Rectal smooth muscle tissue (tissue), 1 donor: Measurements from ENCODE around the gene CDC37.
"Not testable (repeated sequence)": the region's sequence is repeated elsewhere in the genome, so short reads cannot be mapped to it uniquely, and the experiment has no call there.

Experiments
- H3K27ac ChIP-seq: one replicate; pipeline ENCODE4 v1.7.0; 2013; ENCODE audit warnings: low read depth, low read length, inconsistent platforms
- H3K27me3 ChIP-seq: one replicate; pipeline ENCODE4 v1.7.0; 2013; ENCODE audit warnings: low read length; ENCODE audit not compliant: control insufficient read depth, insufficient read depth
- H3K36me3 ChIP-seq: one replicate; pipeline ENCODE4 v1.7.0; 2013; ENCODE audit warnings: low read length; ENCODE audit not compliant: control insufficient read depth, insufficient read depth
- H3K4me1 ChIP-seq: one replicate; pipeline ENCODE4 v1.7.0; 2013; ENCODE audit warnings: low read length; ENCODE audit not compliant: control insufficient read depth, insufficient read depth
- H3K4me3 ChIP-seq: one replicate; pipeline ENCODE4 v1.7.0; 2013; ENCODE audit warnings: low read length
- H3K9ac ChIP-seq: one replicate; pipeline ENCODE4 v1.7.0; 2013; ENCODE audit warnings: low read length

The CDC37 gene

DNA sequence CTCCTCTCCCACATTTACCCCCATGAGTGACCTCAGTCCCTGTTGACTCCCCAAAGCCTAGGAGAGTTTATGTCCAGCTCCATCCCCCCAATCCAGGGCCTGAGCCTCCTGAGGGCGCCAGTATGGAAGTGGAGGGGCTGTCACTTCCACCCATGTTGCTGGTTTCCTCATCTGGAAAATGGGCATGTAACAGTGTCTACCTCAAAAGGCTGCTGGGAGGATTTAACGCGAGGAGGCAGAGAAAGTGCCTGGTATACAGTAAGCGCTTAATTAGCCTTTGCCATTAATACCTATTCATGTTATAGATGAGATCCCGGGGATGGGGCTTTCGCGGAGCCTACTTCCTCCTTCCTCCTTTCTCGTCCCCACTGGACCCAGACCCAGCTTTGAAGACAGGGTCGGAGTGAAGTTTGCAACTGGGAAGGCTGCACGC lies 23.4 kb downstream of the CDC37 start:
- Histone ChIP-seq H3K4me1 (peaks cover 4% of the 10 kb centered on the region), H3K9ac (peak overlapping the region; percentile 94), H3K36me3 (peaks cover 3% of the 10 kb centered on the region), H3K4me3 (peak overlapping the region; percentile 100), H3K27me3 (no peaks in the 10 kb centered on the region), H3K27ac (peak overlapping the region; percentile 80)

DNA sequence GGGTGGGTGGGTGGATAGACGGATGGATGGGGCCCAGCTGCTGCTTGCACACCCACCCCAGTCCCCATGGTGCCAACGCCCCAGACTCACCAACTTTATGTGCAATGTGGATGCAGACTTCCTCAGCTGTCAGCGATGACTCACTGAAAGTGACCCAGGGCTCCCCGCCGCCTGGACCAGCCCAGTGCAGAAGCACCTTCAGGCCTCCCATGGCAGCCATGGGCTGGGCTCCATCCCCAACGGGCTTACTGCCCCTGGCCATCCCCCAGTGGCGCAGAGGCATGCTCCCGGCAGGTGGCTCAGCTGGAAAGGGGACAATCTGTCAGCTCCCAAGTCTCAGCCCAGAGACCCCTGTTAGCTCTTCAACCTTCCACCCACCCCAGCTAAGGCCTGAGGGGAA lies 25.2 kb downstream of the CDC37 start:
- no peak overlapping the region for H3K9ac ChIP-seq
- no peak overlapping the region for H3K27ac ChIP-seq
- no peaks in the 10 kb centered on the region for H3K27me3 ChIP-seq
- peaks cover 4% of the 10 kb centered on the region for H3K4me1 ChIP-seq
- H3K36me3 ChIP-seq: peaks cover 3% of the 10 kb centered on the region
- no peak overlapping the region for H3K4me3 ChIP-seq

DNA sequence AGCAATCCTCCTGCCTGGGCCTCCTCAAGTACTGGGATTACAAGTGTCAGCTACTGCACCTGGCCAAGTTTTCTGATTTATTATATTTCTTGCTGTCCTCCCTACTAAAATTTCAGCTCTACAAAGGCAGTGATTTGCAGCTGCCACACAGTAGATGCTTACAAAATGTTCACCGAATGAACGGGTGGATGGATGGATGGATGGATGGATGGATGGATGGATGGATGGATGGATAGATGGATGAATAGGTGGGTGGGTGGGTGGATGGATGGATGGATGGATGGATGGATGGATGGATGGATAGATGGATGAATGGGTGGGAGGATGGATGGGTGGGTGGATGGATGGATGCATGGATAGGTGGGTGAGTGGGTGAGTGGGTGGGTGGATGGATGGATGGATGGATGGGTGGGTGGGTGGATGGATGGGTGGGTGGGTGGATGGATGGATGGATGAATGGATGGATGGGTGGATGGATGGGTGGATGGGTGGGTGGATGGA lies 26.2 kb downstream of the CDC37 start:
- H3K27me3 ChIP-seq, H3K36me3 ChIP-seq, H3K4me3 ChIP-seq, H3K27ac ChIP-seq, H3K9ac ChIP-seq, H3K4me1 ChIP-seq: not testable (repeated sequence)

DNA sequence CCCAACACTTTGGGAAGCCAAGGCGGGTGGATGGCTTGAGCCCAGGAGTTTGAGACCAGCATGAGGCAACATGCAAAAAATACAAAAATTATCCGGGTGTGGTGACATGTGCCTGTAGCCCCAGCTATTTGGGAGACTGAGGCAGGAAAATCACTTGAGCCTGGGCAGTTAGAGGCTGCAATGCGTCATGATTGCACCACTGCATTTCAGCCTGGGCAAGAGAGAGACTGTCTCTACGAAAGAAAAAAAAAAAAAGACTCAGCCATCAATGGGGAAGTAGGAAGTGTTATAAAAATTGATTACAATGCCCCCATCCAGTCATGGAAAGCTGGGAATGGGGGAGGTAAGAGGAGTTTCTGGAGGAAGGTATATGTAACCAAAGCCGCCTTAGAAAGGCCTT lies 28.4 kb downstream of the CDC37 start:
- Histone ChIP-seq H3K36me3 (peaks cover 6% of the 10 kb centered on the region), H3K27ac (no peak overlapping the region), H3K4me1 (peaks cover 4% of the 10 kb centered on the region), H3K4me3 (no peak overlapping the region), H3K27me3 (no peaks in the 10 kb centered on the region), H3K9ac (no peak overlapping the region)

DNA sequence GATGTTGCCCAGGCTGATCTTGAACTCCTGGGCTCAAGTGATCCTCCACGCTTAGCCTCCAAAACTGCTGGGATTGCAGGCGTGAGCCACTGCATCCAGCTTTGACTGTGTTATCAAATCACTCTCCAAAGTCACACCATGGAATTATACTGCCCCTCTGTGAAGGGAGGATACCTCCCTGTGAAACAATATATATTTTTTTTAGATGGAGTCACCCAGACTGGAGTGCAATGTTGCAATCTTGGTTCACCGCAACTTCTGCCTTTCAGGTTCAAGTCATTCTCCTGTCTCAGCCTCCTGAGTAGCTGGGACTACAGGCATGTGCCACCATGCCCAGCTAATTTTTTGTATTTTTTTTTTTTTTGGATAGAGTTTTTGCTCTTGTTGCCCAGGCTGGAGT lies 30.7 kb downstream of the CDC37 start:
- Histone ChIP-seq H3K27ac (no peak overlapping the region), H3K36me3 (peaks cover 13% of the 10 kb centered on the region), H3K4me3 (no peak overlapping the region)

DNA sequence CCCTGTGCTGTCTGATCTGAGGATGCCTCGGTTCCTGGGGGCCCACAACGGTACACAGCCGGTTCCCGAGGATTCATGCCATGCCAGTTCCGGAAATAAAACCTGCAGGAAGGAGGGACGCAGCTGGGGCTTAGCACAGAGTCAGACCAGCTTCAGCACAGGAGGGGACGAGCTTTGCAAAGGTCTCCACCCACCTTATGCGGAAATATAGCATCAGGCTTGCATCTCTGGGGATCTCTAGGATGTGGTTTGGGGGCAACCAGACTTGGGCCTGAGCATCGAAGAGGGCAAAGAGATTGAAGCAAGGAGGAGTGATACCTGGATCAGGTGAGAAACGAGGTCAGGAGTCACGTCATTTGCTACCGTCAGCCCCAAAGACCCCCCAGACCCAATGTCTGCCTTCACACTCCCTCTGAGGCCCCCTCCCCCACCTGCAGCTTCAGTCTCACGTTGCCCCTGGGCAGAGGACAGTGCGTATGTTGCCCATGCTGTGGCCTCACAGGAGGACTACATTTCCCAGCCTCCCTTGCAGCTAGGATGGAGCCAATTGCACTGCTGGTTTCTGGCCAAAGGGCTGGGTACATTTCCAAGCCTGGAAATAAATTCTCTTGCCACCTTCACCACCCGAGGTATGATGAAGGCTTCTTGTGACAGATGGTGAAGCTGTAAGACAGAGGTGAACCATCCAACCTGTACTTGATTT lies 35.1 kb downstream of the CDC37 start:
- peaks cover 33% of the 10 kb centered on the region for H3K36me3 ChIP-seq
- H3K27me3 ChIP-seq: no peaks in the 10 kb centered on the region
- H3K9ac ChIP-seq: no peak overlapping the region
- H3K27ac ChIP-seq: no peak overlapping the region
- H3K4me3 ChIP-seq: no peak overlapping the region
- H3K4me1 ChIP-seq: no peaks in the 10 kb centered on the region

More for the DNA sequence above, 30.7 kb downstream of the CDC37 start:
- no peak overlapping the region for H3K9ac ChIP-seq
- no peaks in the 10 kb centered on the region for H3K27me3 ChIP-seq
- H3K4me1 ChIP-seq: no peaks in the 10 kb centered on the region

DNA sequence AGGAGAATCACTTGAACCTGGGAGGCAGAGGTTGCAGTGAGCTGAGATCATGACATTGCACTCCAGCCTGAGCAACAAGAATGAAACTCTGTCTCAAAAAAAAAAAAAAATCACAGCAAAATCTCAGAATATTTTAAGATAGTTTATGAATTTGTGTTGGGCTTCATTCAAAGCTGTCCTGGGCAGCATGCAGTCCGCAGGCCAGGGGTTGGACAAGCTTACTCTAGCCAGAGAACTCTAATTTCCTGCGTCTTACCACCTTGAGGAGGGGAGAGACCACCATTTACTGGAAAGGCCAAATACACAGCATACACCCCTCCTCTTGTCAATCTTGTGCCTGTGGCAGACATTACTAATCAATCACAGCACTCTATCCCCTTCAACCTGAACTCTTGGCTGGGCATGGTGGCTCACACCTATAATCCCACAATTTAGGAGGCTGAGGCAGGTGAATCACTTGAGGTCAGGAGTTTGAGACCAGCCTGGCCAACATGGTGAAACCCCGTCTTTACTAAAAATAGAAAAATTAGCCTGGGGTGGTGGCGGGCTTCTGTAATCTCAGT lies 36.3 kb downstream of the CDC37 start:
- H3K9ac ChIP-seq, H3K27ac ChIP-seq, H3K27me3 ChIP-seq, H3K4me3 ChIP-seq, H3K4me1 ChIP-seq: not testable (repeated sequence)
- peaks cover 36% of the 10 kb centered on the region for H3K36me3 ChIP-seq

DNA sequence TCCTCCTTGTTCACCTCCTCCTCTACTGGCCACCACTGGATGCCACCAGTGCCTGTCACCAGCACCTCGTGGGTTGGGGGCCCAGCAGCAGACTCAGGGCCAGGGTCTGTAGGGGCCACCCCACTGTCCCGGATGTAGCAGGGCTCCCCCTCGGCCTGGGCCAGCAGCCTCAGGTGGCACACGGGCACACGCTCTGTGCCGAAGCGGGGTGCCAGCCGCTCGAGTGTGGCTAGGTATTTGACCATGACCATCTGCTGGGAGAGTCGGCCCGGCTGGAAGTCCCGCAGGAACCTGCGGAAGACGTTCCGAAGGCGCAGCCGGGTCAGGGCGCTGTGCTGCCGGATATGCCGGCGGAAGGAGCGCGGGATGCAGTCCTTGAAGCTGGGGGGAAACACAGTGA lies 37.8 kb downstream of the CDC37 start:
- Histone ChIP-seq H3K4me3 (no peak overlapping the region), H3K9ac (no peak overlapping the region), H3K27ac (no peak overlapping the region), H3K27me3 (no peaks in the 10 kb centered on the region), H3K36me3 (peaks cover 40% of the 10 kb centered on the region), H3K4me1 (no peaks in the 10 kb centered on the region)

DNA sequence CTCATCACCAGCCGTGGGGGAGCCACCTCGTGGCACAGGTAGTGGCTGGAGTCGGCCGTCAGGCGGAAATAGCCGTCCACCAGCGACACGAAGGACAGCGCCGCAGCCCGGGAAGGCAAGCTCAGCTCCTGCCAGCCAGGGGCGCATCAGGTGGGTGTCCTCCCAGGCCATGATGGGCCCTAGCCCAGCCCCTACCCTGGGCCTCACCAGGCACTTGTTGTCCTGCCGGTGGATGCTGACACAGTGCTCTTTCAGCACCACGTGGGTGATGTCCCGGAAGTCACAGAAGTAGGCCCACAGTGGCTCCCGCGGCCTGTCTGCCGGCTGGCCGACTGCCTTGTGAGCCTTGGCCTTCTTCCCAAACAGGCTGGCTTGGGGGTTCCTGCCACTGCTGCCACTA lies 38.7 kb downstream of the CDC37 start:
- no peaks in the 10 kb centered on the region for H3K4me1 ChIP-seq
- H3K4me3 ChIP-seq: no peak overlapping the region
- H3K27me3 ChIP-seq: no peaks in the 10 kb centered on the region
- H3K36me3 ChIP-seq: peaks cover 40% of the 10 kb centered on the region
- H3K27ac ChIP-seq: no peak overlapping the region
- no peak overlapping the region for H3K9ac ChIP-seq

DNA sequence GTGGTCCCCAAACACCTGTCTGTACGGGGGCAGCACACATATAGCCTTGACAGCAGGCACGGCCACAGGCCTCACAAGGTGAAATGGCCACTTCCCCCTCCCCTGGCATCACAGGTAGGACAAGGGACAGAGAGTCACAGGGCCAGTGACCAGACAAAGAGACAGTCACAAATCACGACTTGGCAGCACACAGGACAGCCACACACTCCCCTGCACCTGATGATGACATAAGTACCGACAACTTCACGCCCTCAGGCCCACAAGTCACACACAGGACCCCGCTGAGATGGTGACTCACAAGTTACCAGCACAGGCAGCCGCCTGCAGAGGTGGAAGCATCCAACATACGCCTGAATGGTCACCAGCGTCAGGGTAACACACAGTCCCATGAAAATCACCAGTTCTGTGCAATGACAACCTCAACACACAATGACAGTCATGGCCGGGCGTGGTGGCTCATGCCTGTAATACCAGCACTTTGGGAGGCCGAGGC lies 39.5 kb downstream of the CDC37 start:
- H3K36me3 ChIP-seq: peaks cover 42% of the 10 kb centered on the region
- H3K4me1 ChIP-seq: no peaks in the 10 kb centered on the region

DNA sequence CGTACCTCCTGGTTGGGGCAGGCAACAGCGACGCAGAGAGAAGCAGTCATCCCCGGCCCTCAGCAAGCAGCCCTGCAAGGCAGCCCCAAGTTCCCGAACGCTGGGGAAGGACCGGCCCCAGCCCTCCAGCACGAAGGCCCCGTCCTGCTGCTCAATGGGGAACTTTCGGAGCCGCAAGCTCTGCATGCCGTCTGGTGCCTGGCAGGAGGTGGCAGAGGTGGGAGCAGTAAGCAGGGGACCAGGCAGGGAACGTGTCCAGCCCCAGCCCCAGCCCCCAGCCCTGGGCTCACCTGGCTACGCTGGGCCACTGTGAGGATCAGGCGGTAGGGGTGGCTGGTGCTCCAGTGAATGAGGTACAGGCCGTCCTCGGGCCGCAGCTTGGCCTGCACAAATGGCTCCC lies 41.1 kb downstream of the CDC37 start:
- no peaks in the 10 kb centered on the region for H3K4me1 ChIP-seq
- H3K4me3 ChIP-seq: no peak overlapping the region
- H3K27ac ChIP-seq: no peak overlapping the region
- no peaks in the 10 kb centered on the region for H3K27me3 ChIP-seq
- H3K9ac ChIP-seq: no peak overlapping the region
- H3K36me3 ChIP-seq: peaks cover 34% of the 10 kb centered on the region

More for the DNA sequence above, 39.5 kb downstream of the CDC37 start:
- Histone ChIP-seq H3K9ac (no peak overlapping the region), H3K27ac (no peak overlapping the region), H3K27me3 (no peaks in the 10 kb centered on the region), H3K4me3 (no peak overlapping the region)

DNA sequence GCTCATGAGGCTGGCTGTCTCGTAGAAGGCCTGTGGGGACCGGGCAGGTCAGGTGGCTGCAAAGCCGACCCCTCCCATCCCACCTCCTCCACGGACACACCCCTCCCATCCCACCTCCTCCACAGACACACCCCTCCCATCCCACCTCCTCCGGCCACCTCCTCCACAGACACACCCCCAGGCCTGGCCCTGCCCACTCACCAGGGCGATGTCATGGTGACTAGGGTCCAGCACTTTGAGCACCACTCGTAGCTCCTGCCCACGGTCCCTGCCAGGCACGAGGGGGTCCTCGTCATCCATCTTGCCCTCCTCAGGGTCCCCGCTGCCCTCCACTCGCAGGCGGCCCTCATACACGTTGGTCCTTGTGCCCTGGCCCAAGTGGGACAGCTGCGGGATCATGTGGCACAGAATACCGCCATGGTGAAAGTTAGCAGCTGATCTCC lies 41.8 kb downstream of the CDC37 start:
- Histone ChIP-seq H3K9ac (no peak overlapping the region), H3K4me1 (no peaks in the 10 kb centered on the region), H3K36me3 (peaks cover 31% of the 10 kb centered on the region), H3K27me3 (no peaks in the 10 kb centered on the region), H3K27ac (no peak overlapping the region), H3K4me3 (no peak overlapping the region)

DNA sequence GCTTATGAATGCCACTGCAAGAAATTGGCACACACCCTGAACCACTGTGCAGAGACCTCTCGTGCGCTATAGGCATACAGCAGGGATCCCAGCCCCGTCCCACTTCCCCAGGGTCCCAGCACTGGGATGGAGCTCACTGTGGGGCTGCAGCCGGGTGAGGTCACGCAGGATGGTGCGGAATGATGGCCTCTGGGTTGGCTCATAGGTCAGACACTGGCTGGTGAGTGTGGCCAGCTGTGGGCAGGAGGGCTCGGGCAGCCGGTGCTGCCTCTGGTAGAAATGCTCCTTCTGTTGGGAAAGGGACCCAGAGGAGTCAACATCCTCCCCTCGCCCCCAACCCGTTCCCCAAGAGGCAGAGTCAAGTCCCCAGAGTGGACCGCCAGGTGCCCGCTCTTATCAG lies 46.9 kb downstream of the CDC37 start:
- H3K4me1 ChIP-seq: no peaks in the 10 kb centered on the region
- H3K27ac ChIP-seq: no peak overlapping the region
- no peak overlapping the region for H3K4me3 ChIP-seq
- no peak overlapping the region for H3K9ac ChIP-seq
- H3K27me3 ChIP-seq: no peaks in the 10 kb centered on the region
- H3K36me3 ChIP-seq: peaks cover 28% of the 10 kb centered on the region
